GM10266 (cell line): ENCODE measurements around the gene AARS2.

Source experiments
- DNase-seq: peaks from one replicate; pipeline ENCODE4 v3.0.0; 2012; ENCODE audit errors: extremely low spot score
- CTCF ChIP-seq: IDR thresholded peaks from 2 replicates; pipeline ENCODE4 v1.5.1; 2012; ENCODE audit warnings: mild to moderate bottlenecking, low read depth; ENCODE audit not compliant: control insufficient read depth, insufficient read depth; ENCODE audit errors: missing control alignments

The AARS2 gene

GRCh38 chr6:44300292-44300823, 12.8 kb downstream of the AARS2 start:
- DNase-seq, result no peak
- no peak for TF ChIP-seq CTCF

GRCh38 chr6:44298864-44299263, 14.3 kb downstream of the AARS2 start:
- DNase-seq, result no peak
- TF ChIP-seq CTCF, result no peak

- no peak for DNase-seq
- no peak for TF ChIP-seq CTCF
Measured at GRCh38 chr6:44298055-44298803, 14.9 kb downstream of the AARS2 start.

GRCh38 chr6:44297063-44298038, 15.8 kb downstream of the AARS2 start:
- no peak for TF ChIP-seq CTCF
- DNase-seq, result no peak

- TF ChIP-seq CTCF, result no peak
- DNase-seq, result no peak
Measured at GRCh38 chr6:44294832-44295791, 18.0 kb downstream of the AARS2 start.

GRCh38 chr6:44292661-44293365, 20.3 kb downstream of the AARS2 start:
- no peak for TF ChIP-seq CTCF
- DNase-seq, result no peak
